ENCODE results near the gene RPTOR. TPM values are rescaled to one million over a fixed set of nuclear protein-coding genes. Genes with fewer than 3 reads are reported as not detected.

Gene RPTOR
- total RNA-seq, 4 donors from 2014 or later: 34.1 to 65.8 (median 43.6) TPM

- TF ChIP-seq POLR2AphosphoS5 (IDR thresholded peaks at IDR 0.05) (peak; percentile 78 to 79), CTCF (IDR thresholded peaks at IDR 0.05) (no peak), POLR2A (IDR thresholded peaks at IDR 0.05; ENCODE audit: low read depth) (no peak), EP300 (IDR thresholded peaks at IDR 0.05) (peak; percentile 74)
- no peaks in the 10 kb centered on the region for H3K27me3 ChIP-seq
- no peaks in the 10 kb centered on the region for H3K9me3 ChIP-seq
- intact Hi-C loops (cut with DNase I): no loop called here
- 72% methylated on average over 30 of the region's 30 CpGs for WGBS
- peak overlapping the region; percentile 65 to 86 (median 76) for H3K27ac ChIP-seq (replicated peaks in 1 of 4)
- peaks cover 0 to 33% (median 18%) of the 10 kb centered on the region in 4 donors for H3K4me1 ChIP-seq
- no peak for DNase-seq (ENCODE audit: extremely low spot score)
- H3K36me3 ChIP-seq: peaks cover 0 to 22% (median 16%) of the 10 kb centered on the region in 4 donors
- peak overlapping the region in 1 of 4 donors; percentile 37 for H3K4me3 ChIP-seq
Observed at GRCh38 chr17:80751070-80751945, 206.7 kb downstream of the RPTOR start.

- Histone ChIP-seq H3K4me1 (peaks cover 0 to 33% (median 18%) of the 10 kb centered on the region in 4 donors), H3K27me3 (no peaks in the 10 kb centered on the region), H3K27ac (replicated peaks in 1 of 4) (peak overlapping the region; percentile 65 to 86 (median 76)), H3K4me3 (no peak overlapping the region), H3K9me3 (no peaks in the 10 kb centered on the region), H3K36me3 (peaks cover 0 to 22% (median 16%) of the 10 kb centered on the region in 4 donors)
- DNase-seq (ENCODE audit: extremely low spot score): no peak
- intact Hi-C loops (cut with DNase I): no loop called here
- TF ChIP-seq POLR2AphosphoS5 (IDR thresholded peaks at IDR 0.05) (no peak), EP300 (IDR thresholded peaks at IDR 0.05) (no peak)
- WGBS: 72% methylated on average over 6 of the region's 6 CpGs
Observed at GRCh38 chr17:80751946-80752581, 207.4 kb downstream of the RPTOR start.

DNA sequence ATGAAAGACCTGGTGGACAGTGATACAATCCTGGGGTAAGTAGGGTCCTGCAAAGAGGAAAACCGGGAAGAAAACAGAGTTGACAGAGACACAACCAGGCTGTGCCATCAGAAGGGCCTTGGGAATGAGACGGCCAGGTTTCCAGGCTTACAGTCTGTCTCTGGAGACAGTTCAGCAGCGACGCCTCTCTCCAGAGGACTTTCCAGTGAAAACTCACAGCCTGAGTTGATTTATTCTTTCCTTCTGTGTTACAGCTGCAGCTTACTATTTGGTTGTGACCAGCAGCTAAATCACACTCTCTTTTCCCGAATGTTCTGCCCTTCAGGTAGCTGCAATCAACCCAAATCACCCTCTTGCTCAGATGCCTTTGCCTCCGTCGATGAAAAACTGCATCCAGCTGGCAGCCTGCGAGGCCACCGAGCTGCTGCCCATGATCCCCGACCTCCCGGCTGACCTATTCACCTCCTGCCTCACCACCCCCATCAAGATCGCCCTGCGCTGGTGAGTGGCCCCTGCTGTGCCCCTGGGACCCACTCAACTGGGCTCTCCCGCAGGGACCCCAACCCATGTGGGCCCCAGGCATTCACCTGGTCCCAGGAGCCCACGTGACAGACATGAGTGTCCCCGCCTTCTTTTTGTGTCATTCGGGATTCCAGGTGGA, 209.2 kb downstream of the RPTOR start:
- no peak for DNase-seq (ENCODE audit: extremely low spot score)
- Histone ChIP-seq H3K27me3 (no peaks in the 10 kb centered on the region), H3K36me3 (peaks cover 0 to 22% (median 16%) of the 10 kb centered on the region in 4 donors), H3K9me3 (no peaks in the 10 kb centered on the region), H3K27ac (replicated peaks in 1 of 4) (peak overlapping the region in 1 of 4 donors; percentile 33), H3K4me3 (no peak overlapping the region), H3K4me1 (peaks cover 0 to 40% (median 21%) of the 10 kb centered on the region in 4 donors)
- intact Hi-C loops (cut with DNase I): no loop called here
- WGBS: 92% methylated on average over 17 of the region's 17 CpGs
- TF ChIP-seq POLR2A (IDR thresholded peaks at IDR 0.05; ENCODE audit: low read depth) (no peak), POLR2AphosphoS5 (IDR thresholded peaks at IDR 0.05) (no peak), EP300 (IDR thresholded peaks at IDR 0.05) (no peak), CTCF (IDR thresholded peaks at IDR 0.05) (no peak)

- no peak for TF ChIP-seq CTCF (IDR thresholded peaks at IDR 0.05)
- TF ChIP-seq POLR2A (IDR thresholded peaks at IDR 0.05; ENCODE audit: low read depth): no peak
- TF ChIP-seq POLR2AphosphoS5 (IDR thresholded peaks at IDR 0.05): no peak
- TF ChIP-seq EP300 (IDR thresholded peaks at IDR 0.05): no peak
- H3K9me3 ChIP-seq: no peaks in the 10 kb centered on the region
- H3K27ac ChIP-seq (replicated peaks in 1 of 4): no peak overlapping the region
- peaks cover 5 to 47% (median 27%) of the 10 kb centered on the region in 4 donors for H3K4me1 ChIP-seq
- H3K27me3 ChIP-seq: no peaks in the 10 kb centered on the region
- intact Hi-C loops (cut with DNase I): no loop called here
- no peak for DNase-seq (ENCODE audit: extremely low spot score)
- no peak overlapping the region for H3K4me3 ChIP-seq
- WGBS: 86% methylated on average over 9 of the region's 9 CpGs
- H3K36me3 ChIP-seq: peaks cover 0 to 22% (median 16%) of the 10 kb centered on the region in 4 donors
Observed at GRCh38 chr17:80754846-80755245, 210.2 kb downstream of the RPTOR start.

Data from esophagus muscularis mucosa (tissue), 4 donors.